SH-SY5Y (cell line): ENCODE measurements around the gene STAT3.

Source experiments
- GATA2 ChIP-seq: IDR thresholded peaks from 2 replicates; pipeline ENCODE4 v1.6.1; 2011; ENCODE audit warnings: mild to moderate bottlenecking, low read depth, low read length
- GATA3 ChIP-seq: IDR thresholded peaks from 2 replicates; pipeline ENCODE4 v1.6.1; 2011; ENCODE audit warnings: low read depth, mild to moderate bottlenecking, low read length, moderate library complexity

STAT3 gene

DNA sequence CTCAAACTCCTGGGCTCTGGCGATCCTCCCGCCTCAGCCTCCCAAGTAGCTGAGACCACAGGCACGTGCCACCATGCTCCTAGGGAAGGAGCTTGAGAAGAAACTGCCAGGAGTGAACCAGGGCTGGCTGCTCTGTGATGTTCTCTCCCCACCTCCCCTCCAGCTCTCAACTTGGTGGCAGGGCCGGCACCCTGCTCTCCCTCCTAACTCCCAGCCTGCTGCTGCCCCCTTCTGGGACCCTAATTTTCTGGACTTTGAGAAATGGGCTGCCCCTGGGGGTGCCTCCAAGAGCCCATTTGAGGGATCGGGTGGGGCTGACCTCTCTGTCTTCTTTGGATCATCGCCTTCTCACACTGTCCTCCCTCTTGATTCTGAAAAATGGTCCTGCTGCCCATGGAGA, 14.9 kb upstream of the STAT3 start:
- TF ChIP-seq GATA2 (no peak), GATA3 (no peak)

DNA sequence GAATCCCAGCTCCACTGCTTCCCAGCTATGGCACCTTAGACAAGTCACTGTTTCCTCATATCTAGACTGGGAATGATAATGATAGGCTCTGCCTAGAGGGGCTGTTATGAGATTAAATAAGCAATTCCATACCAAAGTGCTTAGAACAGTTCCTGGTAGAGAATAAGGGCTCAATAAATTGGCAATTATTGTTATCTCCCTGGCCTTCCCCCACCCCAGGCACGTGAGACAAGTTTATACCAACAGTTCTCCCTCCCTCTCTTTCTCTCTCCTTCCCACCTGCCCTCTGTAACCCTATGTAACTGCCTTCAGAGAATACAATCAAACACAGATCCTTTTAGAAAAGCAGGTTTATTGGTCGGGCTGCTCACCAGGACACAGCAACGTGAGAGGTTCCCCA, 13.9 kb upstream of the STAT3 start:
- no peak for TF ChIP-seq GATA2
- no peak for TF ChIP-seq GATA3

- TF ChIP-seq GATA3 (no peak), GATA2 (no peak)
Measured at GRCh38 chr17:42399948-42400843, 12.0 kb upstream of the STAT3 start.

- TF ChIP-seq GATA3 (no peak), GATA2 (no peak)
Measured at GRCh38 chr17:42399121-42399520, 10.9 kb upstream of the STAT3 start.

DNA sequence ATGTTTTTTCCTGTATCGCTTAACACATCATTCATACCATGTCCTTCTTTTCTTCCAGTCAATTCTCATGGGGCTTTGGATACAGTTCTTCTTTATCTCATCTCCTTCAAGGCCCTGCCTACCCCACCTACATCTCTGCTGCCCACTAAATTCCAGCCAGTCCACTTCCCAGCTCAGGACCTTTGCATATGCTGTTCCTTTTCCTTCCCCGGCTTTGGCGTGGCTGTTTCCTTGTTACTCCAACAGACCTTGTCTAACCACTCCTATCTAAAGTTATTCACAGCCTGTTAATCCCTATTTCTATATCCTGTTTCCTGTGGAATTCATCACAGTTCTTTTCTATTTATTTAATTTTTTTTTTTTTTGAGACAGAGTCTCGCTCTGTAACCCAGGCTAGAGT, 6.6 kb upstream of the STAT3 start:
- TF ChIP-seq GATA2 (no peak), GATA3 (no peak)

GRCh38 chr17:42392692-42393415, 4.6 kb upstream of the STAT3 start:
- TF ChIP-seq GATA2 (no peak), GATA3 (no peak)

GRCh38 chr17:42389899-42390298, 1.7 kb upstream of the STAT3 start:
- no peak for TF ChIP-seq GATA3

GRCh38 chr17:42389135-42389417, 834 bp upstream of the STAT3 start:
- TF ChIP-seq GATA3: no peak
- no peak for TF ChIP-seq GATA2

DNA sequence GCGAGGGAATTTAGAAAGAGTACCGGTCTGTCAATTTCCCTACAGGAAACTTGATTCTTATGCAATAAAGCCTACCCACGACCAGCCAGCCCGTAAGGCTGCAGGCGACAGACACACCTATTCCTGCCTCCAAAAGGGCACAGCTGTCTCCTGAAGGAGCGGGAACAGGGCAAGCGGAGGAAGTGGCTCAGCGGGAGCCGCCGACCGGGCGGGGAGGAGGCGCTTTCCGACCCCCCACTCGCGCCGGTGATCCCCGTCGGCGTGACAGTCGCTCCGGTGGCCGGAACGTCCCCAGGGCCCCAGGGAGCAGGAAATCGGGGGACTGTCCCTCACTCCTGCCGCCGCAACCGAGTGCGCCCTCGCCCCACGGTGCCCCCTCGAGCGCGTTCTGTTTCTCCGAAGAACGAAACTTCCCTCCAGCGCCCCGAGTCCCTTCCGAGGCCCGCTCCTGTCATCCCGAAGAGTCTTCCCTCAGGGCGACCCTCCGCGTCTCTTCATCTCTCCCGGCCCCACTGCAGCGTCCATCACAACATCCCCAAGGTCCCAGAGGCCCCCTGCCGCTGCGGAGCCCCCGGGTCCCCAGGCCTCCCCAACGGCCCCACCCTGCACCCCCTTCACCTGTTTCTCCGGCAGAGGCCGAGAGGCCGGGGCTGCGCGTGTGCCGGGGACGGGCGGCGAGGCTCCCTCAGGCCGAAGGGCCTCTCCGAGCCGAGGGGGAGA, 421 bp downstream of the STAT3 start:
- TF ChIP-seq GATA3: no peak
- no peak for TF ChIP-seq GATA2

- TF ChIP-seq GATA3 (no peak), GATA2 (no peak)
Measured at GRCh38 chr17:42386777-42387657, 1.2 kb downstream of the STAT3 start.

DNA sequence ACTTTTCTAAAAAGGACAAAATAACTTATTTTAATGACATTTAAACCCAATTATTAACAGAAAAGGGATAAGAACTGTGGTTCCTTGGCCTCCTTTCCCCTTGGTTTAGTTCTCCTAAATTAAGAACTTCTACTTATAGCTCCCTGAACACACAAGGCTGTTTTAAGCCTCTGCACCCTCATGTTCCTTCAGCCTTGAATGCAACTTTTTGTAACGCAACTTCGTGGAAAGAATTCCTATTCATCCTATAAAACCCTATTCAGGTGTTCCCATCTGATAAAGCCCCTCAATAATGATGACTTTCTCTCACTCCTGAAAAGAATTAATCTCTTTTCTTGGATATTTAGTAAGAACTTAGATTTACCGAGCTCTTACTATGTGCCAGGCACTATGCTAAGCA, 6.3 kb downstream of the STAT3 start:
- TF ChIP-seq GATA2: no peak
- TF ChIP-seq GATA3: no peak

- TF ChIP-seq GATA2: no peak
- TF ChIP-seq GATA3: no peak
Measured at GRCh38 chr17:42380935-42381334, 7.3 kb downstream of the STAT3 start.

- TF ChIP-seq GATA2: no peak
- no peak for TF ChIP-seq GATA3
Measured at GRCh38 chr17:42378959-42379594, 9.2 kb downstream of the STAT3 start.

DNA sequence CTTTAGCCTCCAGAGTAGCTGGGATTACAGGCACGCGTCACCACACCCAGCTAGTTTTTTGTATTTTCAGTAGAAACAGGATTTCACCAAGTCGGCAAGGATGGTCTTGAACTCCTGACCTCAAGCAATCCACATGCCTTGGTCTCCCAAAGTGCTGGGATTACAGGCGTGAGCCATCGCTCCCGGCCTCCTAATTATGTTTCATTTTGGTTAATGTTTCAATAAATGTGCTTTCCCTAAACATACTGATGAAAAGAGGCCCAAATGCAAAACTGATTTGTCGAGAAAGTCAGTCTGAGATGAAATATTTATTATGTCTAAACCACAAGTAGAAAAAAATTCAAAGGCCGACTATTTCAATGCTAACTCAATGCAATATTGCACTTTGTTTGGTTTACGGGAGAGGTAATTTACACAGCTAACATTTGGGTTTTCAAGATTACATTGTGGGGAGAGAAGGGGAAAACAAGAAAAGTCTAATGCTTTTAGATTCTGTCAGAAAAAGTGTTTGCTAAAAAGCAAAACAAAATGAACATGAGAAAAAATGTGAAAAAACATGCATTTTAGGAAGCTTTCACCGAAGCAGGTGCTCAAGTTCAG, 9.8 kb downstream of the STAT3 start:
- TF ChIP-seq GATA3 (no peak), GATA2 (no peak)
